Activated CD4-positive, CD25-positive, alpha-beta regulatory T cell (primary cell): Measurements from ENCODE around the gene PSTPIP2.
"Not testable (repeated sequence)": the region's sequence is repeated elsewhere in the genome, so short reads cannot be mapped to it uniquely, and the experiment has no call there.

Experiments used
- DNase-seq, 4 experiments: peaks; one replicate each; lab custom pipeline; 2025; lab: John Stamatoyannopoulos, UW

Gene PSTPIP2

GRCh38 chr18:46070232-46070631 is 1.8 kb downstream of the PSTPIP2 start:
- no peak for DNase-seq

GRCh38 chr18:46069524-46069923 is 2.5 kb downstream of the PSTPIP2 start:
- no peak for DNase-seq

GRCh38 chr18:46068763-46069162 is 3.3 kb downstream of the PSTPIP2 start:
- no peak for DNase-seq

GRCh38 chr18:46067438-46068007 is 4.5 kb downstream of the PSTPIP2 start:
- DNase-seq: no peak

- DNase-seq: no peak
Observed at GRCh38 chr18:46062781-46063180, 9.3 kb downstream of the PSTPIP2 start.

GRCh38 chr18:46061796-46062195 is 10.3 kb downstream of the PSTPIP2 start:
- no peak for DNase-seq

GRCh38 chr18:46061387-46061786 is 10.7 kb downstream of the PSTPIP2 start:
- DNase-seq: no peak

- no peak for DNase-seq
Observed at GRCh38 chr18:46060359-46060841, 11.7 kb downstream of the PSTPIP2 start.

- DNase-seq: no peak
Observed at GRCh38 chr18:46055838-46056230, 16.2 kb downstream of the PSTPIP2 start.

GRCh38 chr18:46054956-46055837 is 16.9 kb downstream of the PSTPIP2 start:
- no peak for DNase-seq

- DNase-seq: no peak
Observed at GRCh38 chr18:46053368-46054095, 18.5 kb downstream of the PSTPIP2 start.

- DNase-seq: no peak
Observed at GRCh38 chr18:46051731-46052461, 20.2 kb downstream of the PSTPIP2 start.

- DNase-seq: no peak
Observed at GRCh38 chr18:46050268-46050667, 21.8 kb downstream of the PSTPIP2 start.

- no peak for DNase-seq
Observed at GRCh38 chr18:46048641-46049040, 23.4 kb downstream of the PSTPIP2 start.

- not testable (repeated sequence) for DNase-seq
Observed at GRCh38 chr18:46047369-46047768, 24.7 kb downstream of the PSTPIP2 start.

GRCh38 chr18:46046688-46047087 is 25.4 kb downstream of the PSTPIP2 start:
- DNase-seq: no peak

- no peak for DNase-seq
Observed at GRCh38 chr18:46046126-46046525, 25.9 kb downstream of the PSTPIP2 start.

- no peak for DNase-seq
Observed at GRCh38 chr18:46042571-46043123, 29.4 kb downstream of the PSTPIP2 start.

- DNase-seq: no peak
Observed at GRCh38 chr18:46040747-46041104, 31.3 kb downstream of the PSTPIP2 start.

- DNase-seq: no peak
Observed at GRCh38 chr18:46040033-46040746, 31.9 kb downstream of the PSTPIP2 start.
